Calu3 (cell line): ENCODE results near the gene OR11A1. TPM values are rescaled to one million over a fixed set of nuclear protein-coding genes. Genes with fewer than 3 reads are reported as not detected.

Source experiments
- Bru-seq: library from RNA; stranded (reverse); fragments of 400-500 nt; gene quantifications from one replicate; lab custom pipeline; 2021; lab: Mats Ljungman, UMichigan
- BruChase-seq, 2 experiments: library from RNA; stranded (reverse); fragments of 400-500 nt; gene quantifications; one replicate each; lab custom pipeline; 2021; lab: Mats Ljungman, UMichigan
- BruUV-seq: library from RNA; stranded (reverse); fragments of 400-500 nt; replicated peaks from 2 replicates; lab custom pipeline; 2021; lab: Mats Ljungman, UMichigan
- CTCF ChIA-PET: fragments of 300-600 bp; sonication (Branson Sonifier 250); formaldehyde crosslinking; loops from one replicate; lab custom pipeline; 2022; ENCODE audit warnings: antibody characterized with exemption; lab: Charles Lee
- DNase-seq: peaks from one replicate; pipeline ENCODE4 v3.0.0; 2022
- H3K27ac Mint-ChIP-seq: one replicate; pipeline ENCODE4 v1.8.0; 2022; ENCODE audit warnings: mixed read lengths; ENCODE audit not compliant: unreplicated experiment
- H3K27me3 Mint-ChIP-seq: one replicate; pipeline ENCODE4 v1.8.0; 2022; ENCODE audit warnings: mixed read lengths; ENCODE audit not compliant: unreplicated experiment
- H3K36me3 Mint-ChIP-seq: one replicate; pipeline ENCODE4 v1.8.0; 2022; ENCODE audit warnings: mild to moderate bottlenecking, moderate library complexity, mixed read lengths; ENCODE audit not compliant: insufficient read depth, unreplicated experiment
- H3K4me1 Mint-ChIP-seq: one replicate; pipeline ENCODE4 v1.8.0; 2022; ENCODE audit warnings: mild to moderate bottlenecking, low read depth, mixed read lengths; ENCODE audit not compliant: unreplicated experiment
- H3K4me3 Mint-ChIP-seq: one replicate; pipeline ENCODE4 v1.8.0; 2022; ENCODE audit warnings: mild to moderate bottlenecking, low read depth, moderate library complexity, mixed read lengths; ENCODE audit not compliant: unreplicated experiment
- H3K9me3 Mint-ChIP-seq: one replicate; pipeline ENCODE4 v1.8.0; 2022; ENCODE audit warnings: low read depth, mixed read lengths; ENCODE audit not compliant: unreplicated experiment
- intact Hi-C: fragments of 100-400 bp; cut with micrococcal nuclease; formaldehyde crosslinking; loops from one replicate; pipeline ENCODE4 v1.10.0; 2022; ENCODE audit not compliant: unreplicated experiment
- long read RNA-seq: library from polyadenylated mRNA; stranded (forward); transcript quantifications from one replicate; pipeline ENCODE4 v2.0.0, GENCODE V29; 2022
- total RNA-seq: library from RNA; stranded (reverse); gene quantifications from 2 replicates; pipeline ENCODE4 v1.2.3, GENCODE V29; 2022
- TF ChIP-seq, protein P1 (sequence below): fragments of 200-600 bp; IDR thresholded peaks from one replicate; pipeline ENCODE4 v1.8.0; 2022; ENCODE audit warnings: antibody characterized with exemption; ENCODE audit not compliant: unreplicated experiment

Gene OR11A1, protein sequence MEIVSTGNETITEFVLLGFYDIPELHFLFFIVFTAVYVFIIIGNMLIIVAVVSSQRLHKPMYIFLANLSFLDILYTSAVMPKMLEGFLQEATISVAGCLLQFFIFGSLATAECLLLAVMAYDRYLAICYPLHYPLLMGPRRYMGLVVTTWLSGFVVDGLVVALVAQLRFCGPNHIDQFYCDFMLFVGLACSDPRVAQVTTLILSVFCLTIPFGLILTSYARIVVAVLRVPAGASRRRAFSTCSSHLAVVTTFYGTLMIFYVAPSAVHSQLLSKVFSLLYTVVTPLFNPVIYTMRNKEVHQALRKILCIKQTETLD
- not detected in 2 replicates for total RNA-seq
- Bru-seq, nascent RNA: percentile 3 among the genes with signal in this experiment
- percentile 10 among the genes with signal in this experiment for BruChase-seq, experiment 1, labeled RNA remaining after a 6-hour chase
- percentile 9 among the genes with signal in this experiment for BruChase-seq, experiment 2, labeled RNA remaining after a 2-hour chase
- long read RNA-seq: 0 reads

DNA sequence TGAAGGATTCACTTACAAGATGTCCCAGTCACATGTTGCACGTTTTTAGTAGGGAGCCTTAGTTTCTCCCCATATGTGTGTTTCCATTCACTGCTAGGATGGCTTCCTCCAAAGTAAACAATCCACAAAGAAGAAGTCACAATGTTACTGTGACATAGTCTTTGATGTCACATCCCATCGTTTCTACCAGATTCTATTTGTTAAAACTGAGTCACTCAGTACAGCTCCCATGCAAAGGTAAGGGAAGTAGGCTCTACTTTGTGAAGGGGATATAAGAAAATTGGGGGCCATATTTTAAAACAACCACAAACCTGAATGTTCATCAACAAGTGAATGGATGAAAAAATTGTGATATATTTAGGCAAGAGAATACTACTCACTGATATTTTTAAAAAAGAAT, at the start of gene OR11A1, which contains the start of gene OR2H1:
OR11A1 (minus strand) TSS at position 101 of the 400 bp plus-strand sequence. CDS start 29,430 bp downstream, outside the sequence.
OR2H1 (plus strand) TSS at position 185 of the 400 bp plus-strand sequence. CDS start 4,615 bp downstream, outside the sequence.
- CTCF ChIA-PET: no interaction called here
- TF ChIP-seq, protein P1, sequence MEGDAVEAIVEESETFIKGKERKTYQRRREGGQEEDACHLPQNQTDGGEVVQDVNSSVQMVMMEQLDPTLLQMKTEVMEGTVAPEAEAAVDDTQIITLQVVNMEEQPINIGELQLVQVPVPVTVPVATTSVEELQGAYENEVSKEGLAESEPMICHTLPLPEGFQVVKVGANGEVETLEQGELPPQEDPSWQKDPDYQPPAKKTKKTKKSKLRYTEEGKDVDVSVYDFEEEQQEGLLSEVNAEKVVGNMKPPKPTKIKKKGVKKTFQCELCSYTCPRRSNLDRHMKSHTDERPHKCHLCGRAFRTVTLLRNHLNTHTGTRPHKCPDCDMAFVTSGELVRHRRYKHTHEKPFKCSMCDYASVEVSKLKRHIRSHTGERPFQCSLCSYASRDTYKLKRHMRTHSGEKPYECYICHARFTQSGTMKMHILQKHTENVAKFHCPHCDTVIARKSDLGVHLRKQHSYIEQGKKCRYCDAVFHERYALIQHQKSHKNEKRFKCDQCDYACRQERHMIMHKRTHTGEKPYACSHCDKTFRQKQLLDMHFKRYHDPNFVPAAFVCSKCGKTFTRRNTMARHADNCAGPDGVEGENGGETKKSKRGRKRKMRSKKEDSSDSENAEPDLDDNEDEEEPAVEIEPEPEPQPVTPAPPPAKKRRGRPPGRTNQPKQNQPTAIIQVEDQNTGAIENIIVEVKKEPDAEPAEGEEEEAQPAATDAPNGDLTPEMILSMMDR: no peak
- no peak for DNase-seq
- no peaks in the 10 kb centered on the region for H3K27me3 Mint-ChIP-seq
- H3K4me3 Mint-ChIP-seq: no peak within 1 kb of the TSS
- H3K4me1 Mint-ChIP-seq: peaks cover 12% of the 10 kb centered on the region
- H3K36me3 Mint-ChIP-seq: no peaks in the 10 kb centered on the region
- intact Hi-C loops: no loop called here
- no peak within 1 kb of the TSS for H3K27ac Mint-ChIP-seq
- no TSS peak for BruUV-seq
- H3K9me3 Mint-ChIP-seq: peaks cover 5% of the 10 kb centered on the region

DNA sequence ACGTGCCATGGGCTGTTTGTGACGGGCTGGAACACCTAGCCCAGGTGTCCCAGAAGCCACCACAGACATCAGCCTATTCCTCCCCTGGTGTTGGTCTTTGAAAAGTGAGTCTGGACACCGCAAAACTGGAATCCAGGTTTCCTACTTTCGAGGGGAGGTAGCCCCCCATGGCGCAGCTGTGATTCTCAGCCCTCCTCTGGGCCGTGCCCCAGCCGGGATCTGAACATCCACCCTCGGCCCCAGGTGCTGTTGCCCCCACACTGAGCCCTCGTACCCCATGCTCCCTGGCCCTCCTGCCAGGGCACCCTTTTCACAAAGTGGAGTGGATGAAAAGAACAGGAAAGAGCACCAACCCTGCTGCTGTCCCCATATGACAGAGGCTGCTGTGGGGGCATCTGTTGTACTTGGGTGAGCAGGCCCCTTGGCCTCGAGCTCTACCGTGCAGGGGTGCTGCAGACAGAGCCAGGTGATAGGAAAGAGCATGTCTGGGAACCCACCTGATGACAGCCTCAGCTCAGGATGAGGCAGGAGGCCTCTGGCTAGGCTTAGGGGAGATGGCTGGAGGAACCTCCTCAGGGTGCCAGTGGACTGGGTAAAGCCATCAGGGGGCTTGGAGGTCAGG, 49.7 kb upstream of the OR11A1 start:
- peaks cover 10% of the 10 kb centered on the region for H3K4me1 Mint-ChIP-seq
- intact Hi-C loops: no loop called here
- TF ChIP-seq, protein P1: no peak
- no TSS peak for BruUV-seq
- H3K4me3 Mint-ChIP-seq: no peak overlapping the region
- no peaks in the 10 kb centered on the region for H3K27me3 Mint-ChIP-seq
- no peak for DNase-seq
- CTCF ChIA-PET: no interaction called here
- peaks cover 3% of the 10 kb centered on the region for H3K9me3 Mint-ChIP-seq
- no peak overlapping the region for H3K27ac Mint-ChIP-seq
- no peaks in the 10 kb centered on the region for H3K36me3 Mint-ChIP-seq

DNA sequence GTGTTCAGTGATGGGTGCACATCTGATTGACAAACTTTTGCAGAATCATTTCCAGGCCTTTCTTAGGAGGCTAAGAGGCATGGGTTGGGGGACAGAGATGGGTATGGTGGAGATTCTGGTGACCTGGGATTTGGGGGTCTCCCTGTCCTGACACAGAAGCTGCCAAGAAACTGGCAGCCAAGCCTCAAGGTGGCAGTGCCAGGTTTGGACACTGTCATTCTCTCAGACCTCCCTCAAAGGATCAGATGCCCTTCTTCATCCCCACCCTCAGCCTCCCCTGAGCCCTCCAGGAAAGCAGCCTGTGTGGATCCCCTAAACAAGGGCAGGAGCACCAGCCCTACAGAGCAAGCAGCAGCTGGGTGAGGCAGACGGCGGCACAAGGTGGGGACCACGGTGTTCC, 48.9 kb upstream of the OR11A1 start:
- DNase-seq: no peak

DNA sequence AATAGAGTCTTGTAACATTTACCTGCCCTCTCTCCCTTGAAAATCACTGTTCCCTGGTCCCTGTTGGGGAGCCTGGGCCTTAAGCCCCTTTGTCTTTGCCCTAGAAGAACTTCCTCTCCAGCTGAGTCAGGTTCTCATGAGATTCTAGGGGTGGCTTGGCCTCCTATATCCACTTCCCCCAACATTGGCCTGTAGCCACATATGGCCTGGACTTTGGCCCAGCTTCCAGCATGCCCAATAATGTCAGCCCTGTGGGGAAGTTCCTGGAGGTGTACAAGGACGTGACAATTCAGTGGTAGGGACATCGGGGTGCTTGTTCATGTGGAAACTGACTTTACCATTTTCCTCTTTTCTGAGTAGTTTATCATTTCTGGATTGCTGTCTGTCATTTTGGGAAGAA, 48.1 kb upstream of the OR11A1 start:
- Mint-ChIP-seq H3K27me3 (no peaks in the 10 kb centered on the region), H3K4me3 (no peak overlapping the region), H3K27ac (no peak overlapping the region), H3K36me3 (no peaks in the 10 kb centered on the region), H3K4me1 (peaks cover 10% of the 10 kb centered on the region), H3K9me3 (peaks cover 3% of the 10 kb centered on the region)
- TF ChIP-seq, protein P1: no peak
- intact Hi-C loops: no loop called here
- CTCF ChIA-PET: no interaction called here
- peak; percentile 24 for DNase-seq
- no TSS peak for BruUV-seq

More for the DNA sequence above, 48.9 kb upstream of the OR11A1 start:
- CTCF ChIA-PET: no interaction called here
- intact Hi-C loops: no loop called here
- Mint-ChIP-seq H3K27me3 (no peaks in the 10 kb centered on the region), H3K36me3 (no peaks in the 10 kb centered on the region), H3K9me3 (peaks cover 3% of the 10 kb centered on the region), H3K4me3 (no peak overlapping the region), H3K4me1 (peaks cover 10% of the 10 kb centered on the region), H3K27ac (no peak overlapping the region)
- no TSS peak for BruUV-seq
- TF ChIP-seq, protein P1: no peak
